Glutamatergic neuron (in vitro differentiated cells): ENCODE measurements around the gene FXYD7. TPM values are rescaled to one million over a fixed set of nuclear protein-coding genes. Genes with fewer than 3 reads are reported as not detected.

Experiments used
- DNase-seq: peaks from one replicate; pipeline ENCODE4 v3.0.0; 2022
- H3K27ac Mint-ChIP-seq: one replicate; pipeline ENCODE4 v1.8.0; 2020; ENCODE audit warnings: mild to moderate bottlenecking, mixed read lengths, inconsistent platforms; ENCODE audit not compliant: unreplicated experiment
- H3K27me3 Mint-ChIP-seq: one replicate; pipeline ENCODE4 v1.8.0; 2020; ENCODE audit warnings: mild to moderate bottlenecking, moderate library complexity, mixed read lengths, inconsistent platforms; ENCODE audit not compliant: unreplicated experiment
- H3K36me3 Mint-ChIP-seq: one replicate; pipeline ENCODE4 v1.8.0; 2020; ENCODE audit warnings: mild to moderate bottlenecking, mixed read lengths, inconsistent platforms; ENCODE audit not compliant: unreplicated experiment
- H3K4me1 Mint-ChIP-seq: one replicate; pipeline ENCODE4 v1.8.0; 2020; ENCODE audit warnings: mild to moderate bottlenecking, low read depth, mixed read lengths, inconsistent platforms; ENCODE audit not compliant: unreplicated experiment
- H3K4me3 Mint-ChIP-seq: one replicate; pipeline ENCODE4 v1.8.0; 2020; ENCODE audit warnings: mild to moderate bottlenecking, mixed read lengths, inconsistent platforms; ENCODE audit not compliant: unreplicated experiment
- H3K9me3 Mint-ChIP-seq: one replicate; pipeline ENCODE4 v1.8.0; 2020; ENCODE audit warnings: mild to moderate bottlenecking, moderate library complexity, mixed read lengths, inconsistent platforms; ENCODE audit not compliant: unreplicated experiment
- CTCF ChIP-seq: fragments of 200-600 bp; sonication (generic); IDR thresholded peaks from one replicate; pipeline ENCODE4 v1.5.0; 2021; ENCODE audit not compliant: partially characterized antibody, unreplicated experiment
- total RNA-seq: library from RNA; stranded (reverse); fragmentation: NEBNext Ultra II Directional; extraction: Animal tissue kit (Norgen Biotek cat#: 25700); gene quantifications from one replicate; pipeline ENCODE4 v1.2.1, GENCODE V29; 2021; ENCODE audit not compliant: unreplicated experiment

Gene FXYD7
- total RNA-seq, 1 donor from 2014 or later = 22.3 TPM

GRCh38 chr19:35168196-35168595 is 25.1 kb downstream of the FXYD7 start:
- no peak for DNase-seq
- TF ChIP-seq CTCF = no peak
- Mint-ChIP-seq H3K27me3 (peaks cover 3% of the 10 kb centered on the region), H3K27ac (no peak overlapping the region), H3K4me3 (no peak overlapping the region), H3K36me3 (peaks cover 15% of the 10 kb centered on the region), H3K4me1 (no peaks in the 10 kb centered on the region), H3K9me3 (peaks cover 2% of the 10 kb centered on the region)

GRCh38 chr19:35169221-35169995 is 26.4 kb downstream of the FXYD7 start:
- H3K9me3 Mint-ChIP-seq = peaks cover 2% of the 10 kb centered on the region
- DNase-seq = no peak
- no peaks in the 10 kb centered on the region for H3K4me1 Mint-ChIP-seq
- peaks cover 3% of the 10 kb centered on the region for H3K27me3 Mint-ChIP-seq
- no peak for TF ChIP-seq CTCF
- H3K4me3 Mint-ChIP-seq = no peak overlapping the region
- no peak overlapping the region for H3K27ac Mint-ChIP-seq
- H3K36me3 Mint-ChIP-seq = peaks cover 15% of the 10 kb centered on the region

- no peak for DNase-seq
- no peak for TF ChIP-seq CTCF
- Mint-ChIP-seq H3K27ac (no peak overlapping the region), H3K4me1 (no peaks in the 10 kb centered on the region), H3K36me3 (peaks cover 14% of the 10 kb centered on the region), H3K27me3 (peaks cover 3% of the 10 kb centered on the region), H3K9me3 (peaks cover 4% of the 10 kb centered on the region), H3K4me3 (no peak overlapping the region)
These were observed 27.5 kb downstream of the FXYD7 start for GRCh38 chr19:35170359-35171061.

- no peak for TF ChIP-seq CTCF
- H3K27ac Mint-ChIP-seq = no peak overlapping the region
- peaks cover 2% of the 10 kb centered on the region for H3K9me3 Mint-ChIP-seq
- no peak for DNase-seq
- peaks cover 3% of the 10 kb centered on the region for H3K27me3 Mint-ChIP-seq
- peaks cover 2% of the 10 kb centered on the region for H3K36me3 Mint-ChIP-seq
- H3K4me3 Mint-ChIP-seq = no peak overlapping the region
- H3K4me1 Mint-ChIP-seq = no peaks in the 10 kb centered on the region
These were observed 28.7 kb downstream of the FXYD7 start for GRCh38 chr19:35171730-35172129.

- TF ChIP-seq CTCF = no peak
- DNase-seq = no peak
- H3K27me3 Mint-ChIP-seq = peaks cover under 1% of the 10 kb centered on the region
- H3K4me3 Mint-ChIP-seq = no peak overlapping the region
- peaks cover 4% of the 10 kb centered on the region for H3K36me3 Mint-ChIP-seq
- H3K27ac Mint-ChIP-seq = no peak overlapping the region
- H3K4me1 Mint-ChIP-seq = no peaks in the 10 kb centered on the region
- peaks cover 4% of the 10 kb centered on the region for H3K9me3 Mint-ChIP-seq
These were observed 31.2 kb downstream of the FXYD7 start for GRCh38 chr19:35174226-35174625.
